GM19467 (cell line): Measurements from ENCODE around the gene STRBP.

Experiments used
- ATAC-seq: cut with Tn5 transposase; IDR thresholded peaks from one replicate; pipeline ENCODE4 v1.9.1; 2021; ENCODE audit warnings: mild to moderate bottlenecking, moderate library complexity; ENCODE audit not compliant: unreplicated experiment

Gene STRBP

DNA sequence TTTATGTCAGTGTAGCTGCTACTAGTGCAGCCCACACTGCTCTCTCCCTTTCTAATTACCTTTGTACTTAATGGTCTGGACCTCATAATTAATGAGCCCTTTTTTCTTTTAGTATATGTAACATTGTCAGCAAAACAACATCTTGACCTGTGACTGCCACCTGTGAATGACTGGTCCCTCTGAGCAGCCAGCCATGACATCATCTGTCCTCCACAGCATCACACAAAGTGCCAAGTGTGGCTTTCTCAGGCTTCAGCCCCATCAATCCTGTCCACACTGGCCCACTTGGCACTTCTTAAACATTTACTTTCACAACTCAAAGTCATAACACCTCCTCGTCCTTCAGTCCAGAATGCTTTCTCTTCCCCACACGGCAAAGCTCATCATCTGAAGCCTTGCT lies 130.2 kb downstream of the STRBP start:
- no peak for ATAC-seq

DNA sequence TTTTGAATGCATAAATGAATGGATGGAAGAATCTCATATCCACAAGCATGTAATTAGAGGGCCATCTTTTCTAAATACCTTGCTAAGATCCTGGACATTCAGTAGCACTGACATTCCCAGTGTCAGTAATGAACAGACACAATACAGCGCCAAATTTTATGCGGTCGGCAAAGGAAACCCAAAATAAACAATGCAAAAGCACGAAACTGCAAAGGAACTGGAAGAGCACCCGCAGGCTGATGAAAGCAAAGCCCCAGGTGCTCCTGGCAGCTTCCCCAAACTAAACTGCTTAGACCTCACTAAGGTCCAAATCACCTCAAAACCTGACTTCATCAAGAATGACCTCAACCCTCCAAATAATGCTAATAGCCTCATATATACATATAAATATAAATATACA lies 133.0 kb downstream of the STRBP start:
- no peak for ATAC-seq

GRCh38 chr9:123132696-123133095 lies 135.7 kb downstream of the STRBP start:
- ATAC-seq: no peak

DNA sequence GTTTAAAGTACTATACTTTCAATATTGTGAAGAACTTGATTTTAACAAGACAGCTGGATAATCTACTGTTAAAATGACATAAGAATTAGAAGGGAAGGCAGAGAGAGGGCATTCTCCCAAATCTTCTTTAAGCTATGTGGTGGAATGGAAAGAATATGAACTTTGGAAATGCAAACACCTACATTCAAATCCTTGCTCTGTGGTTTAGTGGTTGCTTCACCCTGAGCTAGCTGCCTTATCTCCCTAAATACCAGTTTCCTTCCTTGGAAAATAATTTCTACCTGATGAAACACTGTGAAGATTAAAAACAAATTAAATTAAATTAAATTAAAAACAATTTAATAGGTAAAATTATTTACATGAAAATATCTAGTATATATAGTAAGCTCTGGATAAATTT lies 136.4 kb downstream of the STRBP start:
- ATAC-seq: no peak

- ATAC-seq: no peak
Measured at GRCh38 chr9:123131258-123131657, 137.1 kb downstream of the STRBP start.

GRCh38 chr9:123129423-123129822 lies 139.0 kb downstream of the STRBP start:
- ATAC-seq: no peak

- ATAC-seq: no peak
Measured at GRCh38 chr9:123128591-123128990, 139.8 kb downstream of the STRBP start.

DNA sequence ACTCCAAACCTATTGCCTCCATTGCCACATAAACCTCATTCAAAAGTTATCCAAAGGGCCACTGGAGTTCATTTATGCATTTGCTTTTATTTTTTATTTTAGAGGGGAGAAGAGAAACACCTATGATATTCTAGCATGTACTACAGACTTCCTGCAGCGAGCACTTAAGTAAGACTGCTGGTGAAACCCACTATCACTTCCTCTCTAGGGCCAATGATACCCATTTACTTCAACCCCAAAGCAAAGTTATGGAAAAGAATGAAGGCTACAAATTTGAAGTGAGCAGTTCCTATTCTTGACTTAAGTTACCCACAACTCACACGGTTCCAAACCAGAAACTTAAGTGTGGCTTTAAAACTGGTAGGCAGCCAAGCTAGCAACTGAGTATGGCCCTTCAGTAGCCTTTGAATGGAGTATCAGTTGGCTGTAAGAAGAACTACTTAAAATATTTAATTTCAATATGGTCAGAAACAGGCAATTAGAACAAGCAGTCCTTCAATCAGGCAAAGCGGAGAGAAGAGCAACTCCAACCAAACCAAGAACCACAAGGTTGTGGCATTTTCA lies 140.8 kb downstream of the STRBP start:
- no peak for ATAC-seq

GRCh38 chr9:123121457-123121856 lies 146.9 kb downstream of the STRBP start:
- no peak for ATAC-seq

DNA sequence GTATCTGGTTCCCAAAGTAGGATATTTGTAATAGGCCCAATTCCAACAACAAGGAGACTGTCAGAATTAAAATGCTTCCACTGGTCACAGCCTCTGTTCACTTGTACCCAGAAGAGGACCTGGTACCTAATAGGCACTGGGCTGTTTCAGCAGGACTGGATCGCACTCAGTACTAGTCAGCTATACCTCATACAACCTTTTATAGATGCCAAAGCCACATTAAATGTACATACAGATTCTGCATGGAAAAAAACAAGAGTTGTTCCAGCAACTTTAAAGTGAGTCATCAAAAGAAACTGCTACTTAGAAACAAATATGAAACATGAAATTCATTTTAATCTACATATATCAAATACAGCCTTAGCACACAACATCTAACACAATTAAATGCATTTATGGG lies 147.4 kb downstream of the STRBP start:
- ATAC-seq: no peak

GRCh38 chr9:123120131-123120530 lies 148.3 kb downstream of the STRBP start:
- ATAC-seq: no peak

GRCh38 chr9:123119566-123119965 lies 148.8 kb downstream of the STRBP start:
- ATAC-seq: no peak

- no peak for ATAC-seq
Measured at GRCh38 chr9:123116036-123116435, 152.3 kb downstream of the STRBP start.

- no peak for ATAC-seq
Measured at GRCh38 chr9:123115146-123115913, 153.1 kb downstream of the STRBP start.

- ATAC-seq: no peak
Measured at GRCh38 chr9:123113185-123113584, 155.2 kb downstream of the STRBP start.

- no peak for ATAC-seq
Measured at GRCh38 chr9:123112015-123112975, 156.1 kb downstream of the STRBP start.

GRCh38 chr9:123111427-123112014 lies 156.9 kb downstream of the STRBP start:
- no peak for ATAC-seq

- ATAC-seq: no peak
Measured at GRCh38 chr9:123109540-123110279, 158.7 kb downstream of the STRBP start.

GRCh38 chr9:123108976-123109375 lies 159.4 kb downstream of the STRBP start:
- no peak for ATAC-seq

DNA sequence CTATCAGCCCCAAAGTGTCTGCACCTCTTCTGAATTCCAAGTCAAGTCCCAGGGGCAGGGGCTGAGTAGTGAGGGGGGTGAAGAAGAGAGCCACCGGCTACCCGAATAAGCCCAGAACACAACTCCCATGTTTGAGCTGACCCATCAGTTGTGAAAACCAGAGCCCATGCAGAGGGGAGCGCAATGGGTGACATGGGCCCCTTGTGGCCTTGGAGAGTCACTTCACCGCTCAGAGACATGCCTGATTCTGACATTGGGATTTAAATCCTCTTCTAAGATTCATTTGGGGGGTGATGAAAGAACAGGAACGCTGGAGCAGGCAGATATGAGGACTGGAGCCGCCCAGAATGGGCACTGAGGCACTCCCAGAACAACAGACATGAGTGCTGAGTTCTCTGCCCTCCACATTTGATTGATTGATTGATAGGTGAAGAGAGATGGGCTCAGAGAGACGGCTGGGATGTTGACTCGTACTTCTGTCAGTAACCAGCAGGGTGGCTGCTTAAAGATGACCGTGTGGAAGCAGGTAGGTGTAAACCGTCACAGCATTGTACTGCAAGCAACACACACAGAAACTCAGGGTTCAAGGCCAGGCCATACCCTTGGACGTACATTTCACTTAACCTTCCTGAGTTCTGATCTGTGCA lies 160.6 kb downstream of the STRBP start:
- ATAC-seq: no peak
